ENCODE data around the gene TIAM2.

DNA sequence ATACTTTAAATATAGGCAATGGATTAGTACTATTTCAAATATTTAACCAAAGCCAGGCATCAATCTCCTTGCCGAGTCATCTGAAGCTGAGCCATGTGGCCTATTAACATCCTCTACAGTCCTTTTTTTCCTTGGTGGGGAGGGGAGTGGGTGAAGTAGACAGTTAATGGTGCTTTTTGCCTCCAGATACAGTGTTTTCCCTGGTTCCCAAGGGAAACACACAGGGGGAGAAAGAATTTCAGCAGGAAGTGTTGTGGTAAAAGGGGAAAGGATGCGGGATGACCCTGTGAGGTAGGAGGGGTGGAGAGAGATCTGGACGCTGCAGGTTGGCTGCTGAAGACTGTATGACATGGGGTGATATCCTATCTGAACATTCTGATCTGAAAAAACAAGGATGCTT, 278.3 kb downstream of the TIAM2 start:
- TF ChIP-seq, protein P1, sequence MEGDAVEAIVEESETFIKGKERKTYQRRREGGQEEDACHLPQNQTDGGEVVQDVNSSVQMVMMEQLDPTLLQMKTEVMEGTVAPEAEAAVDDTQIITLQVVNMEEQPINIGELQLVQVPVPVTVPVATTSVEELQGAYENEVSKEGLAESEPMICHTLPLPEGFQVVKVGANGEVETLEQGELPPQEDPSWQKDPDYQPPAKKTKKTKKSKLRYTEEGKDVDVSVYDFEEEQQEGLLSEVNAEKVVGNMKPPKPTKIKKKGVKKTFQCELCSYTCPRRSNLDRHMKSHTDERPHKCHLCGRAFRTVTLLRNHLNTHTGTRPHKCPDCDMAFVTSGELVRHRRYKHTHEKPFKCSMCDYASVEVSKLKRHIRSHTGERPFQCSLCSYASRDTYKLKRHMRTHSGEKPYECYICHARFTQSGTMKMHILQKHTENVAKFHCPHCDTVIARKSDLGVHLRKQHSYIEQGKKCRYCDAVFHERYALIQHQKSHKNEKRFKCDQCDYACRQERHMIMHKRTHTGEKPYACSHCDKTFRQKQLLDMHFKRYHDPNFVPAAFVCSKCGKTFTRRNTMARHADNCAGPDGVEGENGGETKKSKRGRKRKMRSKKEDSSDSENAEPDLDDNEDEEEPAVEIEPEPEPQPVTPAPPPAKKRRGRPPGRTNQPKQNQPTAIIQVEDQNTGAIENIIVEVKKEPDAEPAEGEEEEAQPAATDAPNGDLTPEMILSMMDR (IDR thresholded peaks at IDR 0.05), result no peak
- no peak for TF ChIP-seq POLR2A (IDR thresholded peaks at IDR 0.05)

Data from uterus (tissue), 2 donors.